Measurements from ENCODE around the gene CRTC1. TPM values are rescaled to one million over a fixed set of nuclear protein-coding genes. Genes with fewer than 3 reads are reported as not detected.

The CRTC1 gene
- total and polyA plus RNA-seq, 4 donors = 1.5 to 3.5 (median 1.9) TPM

GRCh38 chr19:18710186-18710585 lies 26.7 kb downstream of the CRTC1 start:
- Histone ChIP-seq H3K9ac (ENCODE audit: low read depth in 1 of 2, low read length in 2 of 2) (no peak overlapping the region), H3K9me3 (ENCODE audit: control insufficient read depth in 4 of 4, low read length in 3 of 4) (no peaks in the 10 kb centered on the region), H3K36me3 (ENCODE audit: control insufficient read depth in 4 of 4, insufficient read depth in 3 of 4, low read depth in 1 of 4, low read length in 3 of 4) (no peaks in the 10 kb centered on the region), H3K4me3 (ENCODE audit: low read depth in 1 of 3, low read length in 3 of 3) (no peak overlapping the region), H3K27me3 (ENCODE audit: control insufficient read depth in 4 of 4, insufficient read depth in 4 of 4, low read length in 3 of 4) (no peaks in the 10 kb centered on the region), H3K4me1 (ENCODE audit: control insufficient read depth in 4 of 4, insufficient read depth in 4 of 4, low read length in 3 of 4) (peaks cover 2 to 8% (median 6%) of the 10 kb centered on the region in 4 donors), H3K27ac (ENCODE audit: low read depth in 1 of 2, low read length in 2 of 2) (no peak overlapping the region)
- no peak for TF ChIP-seq GABPA (IDR thresholded peaks at IDR 0.05 in 1 of 2, conservative IDR thresholded peaks at IDR 0.05 in 1 of 2)
- TF ChIP-seq JUND (IDR thresholded peaks at IDR 0.05) = no peak
- TF ChIP-seq HNF4A (conservative IDR thresholded peaks at IDR 0.05) = no peak
- no peak for TF ChIP-seq CTCF (IDR thresholded peaks at IDR 0.05; ENCODE audit: low read depth, low read length, missing input control)
- TF ChIP-seq RAD21 (IDR thresholded peaks at IDR 0.05) = no peak
- TF ChIP-seq EGR1 (IDR thresholded peaks at IDR 0.05; ENCODE audit: low read depth in 2 of 2) = no peak
- TF ChIP-seq TAF1 (conservative IDR thresholded peaks at IDR 0.05) = no peak
- no peak for TF ChIP-seq HNF4G (IDR thresholded peaks at IDR 0.05)
- no peak for TF ChIP-seq SP1 (IDR thresholded peaks at IDR 0.05)
- TF ChIP-seq NR2F2 (IDR thresholded peaks at IDR 0.05) = no peak
- TF ChIP-seq YY1 (IDR thresholded peaks at IDR 0.05) = no peak
- no peak for TF ChIP-seq RXRA (IDR thresholded peaks at IDR 0.05)
- no peak for TF ChIP-seq MAX (IDR thresholded peaks at IDR 0.05)
- TF ChIP-seq REST (IDR thresholded peaks at IDR 0.05) = no peak
- TF ChIP-seq FOXA1 (IDR thresholded peaks at IDR 0.05) = no peak
- WGBS = 88% methylated on average over 11 of the region's 11 CpGs
- no peak for DNase-seq (ENCODE audit: low spot score)

GRCh38 chr19:18710996-18711751 lies 27.7 kb downstream of the CRTC1 start:
- no peak overlapping the region for H3K27ac ChIP-seq (ENCODE audit: low read depth in 1 of 2, low read length in 2 of 2)
- H3K9me3 ChIP-seq (ENCODE audit: control insufficient read depth in 4 of 4, low read length in 3 of 4) = no peaks in the 10 kb centered on the region
- H3K9ac ChIP-seq (ENCODE audit: low read depth in 1 of 2, low read length in 2 of 2) = no peak overlapping the region
- TF ChIP-seq GABPA (IDR thresholded peaks at IDR 0.05 in 1 of 2, conservative IDR thresholded peaks at IDR 0.05 in 1 of 2) (no peak), MAX (IDR thresholded peaks at IDR 0.05) (no peak), RAD21 (IDR thresholded peaks at IDR 0.05) (no peak), EGR1 (IDR thresholded peaks at IDR 0.05; ENCODE audit: low read depth in 2 of 2) (no peak), JUND (IDR thresholded peaks at IDR 0.05) (no peak), FOXA2 (IDR thresholded peaks at IDR 0.05) (no peak), ZBTB33 (IDR thresholded peaks at IDR 0.05) (no peak), CTCF (IDR thresholded peaks at IDR 0.05; ENCODE audit: low read depth, low read length, missing input control) (no peak), NR2F2 (IDR thresholded peaks at IDR 0.05) (no peak), HNF4G (IDR thresholded peaks at IDR 0.05) (no peak), FOXA1 (IDR thresholded peaks at IDR 0.05) (no peak)
- no peak for DNase-seq (ENCODE audit: low spot score)
- 92% methylated on average over 28 of the region's 28 CpGs for WGBS
- H3K36me3 ChIP-seq (ENCODE audit: control insufficient read depth in 4 of 4, insufficient read depth in 3 of 4, low read depth in 1 of 4, low read length in 3 of 4) = no peaks in the 10 kb centered on the region
- no peak overlapping the region for H3K4me3 ChIP-seq (ENCODE audit: low read depth in 1 of 3, low read length in 3 of 3)
- H3K27me3 ChIP-seq (ENCODE audit: control insufficient read depth in 4 of 4, insufficient read depth in 4 of 4, low read length in 3 of 4) = no peaks in the 10 kb centered on the region
- peaks cover 2 to 8% (median 6%) of the 10 kb centered on the region in 4 donors for H3K4me1 ChIP-seq (ENCODE audit: control insufficient read depth in 4 of 4, insufficient read depth in 4 of 4, low read length in 3 of 4)

All from liver (tissue), 9 donors.